Measurements from ENCODE around the gene APLNR. TPM values are rescaled to one million over a fixed set of nuclear protein-coding genes. Genes with fewer than 3 reads are reported as not detected.

The APLNR gene
- total and polyA plus RNA-seq, 2 of the 8 experiments (the other 6 are each of a cell fraction or from before 2014, with no cell fraction given) = 0.80 TPM; not detected in 1

DNA sequence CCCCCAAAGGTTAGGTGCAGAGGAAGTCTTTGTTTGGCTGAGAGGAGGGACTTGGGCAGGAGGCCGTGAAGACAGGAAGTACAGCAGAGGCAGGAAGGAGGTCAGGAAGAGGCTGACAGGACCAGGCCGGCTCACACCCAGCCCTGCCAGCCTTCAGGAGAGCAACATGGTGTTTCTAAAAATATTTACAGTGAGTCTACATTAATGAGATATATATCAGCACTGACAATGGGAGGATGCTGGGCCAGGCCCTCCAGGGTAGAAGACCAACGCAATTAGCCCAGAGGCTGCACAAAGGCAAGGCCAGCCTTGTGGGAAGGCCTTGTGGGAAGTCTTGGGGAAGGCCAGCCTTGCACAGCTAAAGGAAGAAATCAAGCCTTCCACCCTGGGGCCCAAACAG is 7.9 kb upstream of the APLNR start (continued):
- no peak for TF ChIP-seq MAX (IDR thresholded peaks at IDR 0.05)
- TF ChIP-seq USF2 (IDR thresholded peaks at IDR 0.05; ENCODE audit: low read length) = no peak
- TF ChIP-seq EGR1 (IDR thresholded peaks at IDR 0.05; ENCODE audit: borderline replicate concordance, low read depth, low read length) = no peak
- no peak for TF ChIP-seq BACH1 (IDR thresholded peaks at IDR 0.05; ENCODE audit: low read length)
- TF ChIP-seq HDAC2 (IDR thresholded peaks at IDR 0.05; ENCODE audit: borderline replicate concordance in 1 of 2, low read depth in 2 of 2, low read length in 2 of 2) = no peak
- TF ChIP-seq POU5F1 (IDR thresholded peaks at IDR 0.05; ENCODE audit: low read depth, low read length) = no peak
